ENCODE results near the gene ABHD14A.

DNA sequence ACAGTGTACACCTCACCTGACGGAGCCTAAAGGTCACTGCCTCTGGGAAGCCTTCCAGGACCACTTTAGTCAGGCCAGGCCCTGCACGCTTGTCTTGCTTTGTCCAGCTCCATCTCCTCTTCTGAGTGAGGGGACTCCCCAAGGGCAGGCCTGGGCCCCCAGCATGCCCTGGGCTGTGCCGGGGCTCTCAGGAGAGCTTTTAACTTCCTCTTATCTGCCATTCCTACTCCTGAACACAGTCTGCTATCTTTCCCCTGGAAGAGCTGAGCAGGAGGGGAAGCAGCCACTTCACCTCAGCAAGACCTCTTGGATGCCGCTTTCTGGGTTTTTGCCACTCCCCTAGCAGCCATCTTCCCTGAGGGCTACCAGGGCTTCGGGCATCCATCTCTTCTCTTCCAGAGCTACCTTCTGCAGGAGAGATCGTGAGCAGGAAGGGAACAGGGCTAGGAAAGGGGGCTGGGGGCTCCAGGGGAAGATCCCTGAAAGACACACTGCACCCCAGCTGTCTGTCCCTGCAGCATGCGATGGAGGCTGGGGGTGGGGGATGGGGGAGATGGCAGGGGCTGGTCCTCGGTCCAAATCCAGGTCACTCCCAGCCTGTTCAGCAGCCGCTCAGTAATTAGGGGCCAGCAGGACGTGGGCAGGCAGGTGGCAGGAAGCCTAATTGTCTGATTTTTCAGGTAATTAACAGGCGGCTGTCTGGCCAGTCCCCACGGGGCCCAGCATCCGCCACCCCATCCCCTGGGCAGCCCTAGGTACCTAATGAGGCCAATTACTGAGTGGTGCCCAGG, 40.8 kb downstream of the ABHD14A start:
- TF ChIP-seq, protein P1, sequence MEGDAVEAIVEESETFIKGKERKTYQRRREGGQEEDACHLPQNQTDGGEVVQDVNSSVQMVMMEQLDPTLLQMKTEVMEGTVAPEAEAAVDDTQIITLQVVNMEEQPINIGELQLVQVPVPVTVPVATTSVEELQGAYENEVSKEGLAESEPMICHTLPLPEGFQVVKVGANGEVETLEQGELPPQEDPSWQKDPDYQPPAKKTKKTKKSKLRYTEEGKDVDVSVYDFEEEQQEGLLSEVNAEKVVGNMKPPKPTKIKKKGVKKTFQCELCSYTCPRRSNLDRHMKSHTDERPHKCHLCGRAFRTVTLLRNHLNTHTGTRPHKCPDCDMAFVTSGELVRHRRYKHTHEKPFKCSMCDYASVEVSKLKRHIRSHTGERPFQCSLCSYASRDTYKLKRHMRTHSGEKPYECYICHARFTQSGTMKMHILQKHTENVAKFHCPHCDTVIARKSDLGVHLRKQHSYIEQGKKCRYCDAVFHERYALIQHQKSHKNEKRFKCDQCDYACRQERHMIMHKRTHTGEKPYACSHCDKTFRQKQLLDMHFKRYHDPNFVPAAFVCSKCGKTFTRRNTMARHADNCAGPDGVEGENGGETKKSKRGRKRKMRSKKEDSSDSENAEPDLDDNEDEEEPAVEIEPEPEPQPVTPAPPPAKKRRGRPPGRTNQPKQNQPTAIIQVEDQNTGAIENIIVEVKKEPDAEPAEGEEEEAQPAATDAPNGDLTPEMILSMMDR (IDR thresholded peaks at IDR 0.05; ENCODE audit: insufficient read depth, low read depth, low read length): no peak
- no peak for TF ChIP-seq EZH2 (IDR thresholded peaks at IDR 0.05; ENCODE audit: insufficient read depth, low read length)

All from astrocyte (in vitro differentiated cells and primary cell).